NCI-H460 (cell line): ENCODE results near the gene FGD1. TPM values are rescaled to one million over a fixed set of nuclear protein-coding genes. Genes with fewer than 3 reads are reported as not detected.
A peak's percentile ranks its signal among the peaks of the same experiment; 100 is the strongest.

Source experiments
- DNase-seq: peaks from one replicate; pipeline ENCODE4 v3.0.0-alpha.2; 2016; ENCODE audit warnings: low read depth; ENCODE audit errors: extremely low read depth
- total RNA-seq: library from RNA; depleted of rRNA; stranded (reverse); fragments of >200 nt; shearing (Covaris generic); gene quantifications from 2 replicates; pipeline ENCODE4 v1.2.3, GENCODE V29; 2014

FGD1 gene
- total RNA-seq, 1 experiment from 2014 or later: 8.7 TPM

- DNase-seq: no peak
Measured at GRCh38 chrX:54473993-54474859, 21.8 kb downstream of the FGD1 start.

GRCh38 chrX:54470054-54470760 is 25.8 kb downstream of the FGD1 start:
- no peak for DNase-seq

- DNase-seq: no peak
Measured at GRCh38 chrX:54452920-54453319, 43.1 kb downstream of the FGD1 start.

- no peak for DNase-seq
Measured at GRCh38 chrX:54449929-54450328, 46.1 kb downstream of the FGD1 start.

- DNase-seq: no peak
Measured at GRCh38 chrX:54447461-54447860, 48.6 kb downstream of the FGD1 start.

- DNase-seq: no peak
Measured at GRCh38 chrX:54446084-54446483, 50.0 kb downstream of the FGD1 start.

GRCh38 chrX:54444752-54445151 is 51.3 kb downstream of the FGD1 start:
- no peak for DNase-seq

- DNase-seq: no peak
Measured at GRCh38 chrX:54442790-54443189, 53.2 kb downstream of the FGD1 start.

- DNase-seq: peak; percentile 83
Measured at GRCh38 chrX:54439960-54440871, 55.8 kb downstream of the FGD1 start, which contains the start of gene TSR2. TSS of gene TSR2 (plus strand) at chrX:54440404. CDS start at chrX:54440422, 18 bp downstream.

GRCh38 chrX:54435121-54435520 is 60.9 kb downstream of the FGD1 start:
- no peak for DNase-seq

GRCh38 chrX:54430519-54430918 is 65.5 kb downstream of the FGD1 start:
- DNase-seq: no peak

GRCh38 chrX:54427837-54428424 is 68.1 kb downstream of the FGD1 start:
- DNase-seq: no peak

GRCh38 chrX:54423161-54423888 is 72.7 kb downstream of the FGD1 start:
- no peak for DNase-seq

- no peak for DNase-seq
Measured at GRCh38 chrX:54422168-54422567, 73.9 kb downstream of the FGD1 start.

- no peak for DNase-seq
Measured at GRCh38 chrX:54419559-54420302, 76.3 kb downstream of the FGD1 start.

GRCh38 chrX:54416965-54417364 is 79.1 kb downstream of the FGD1 start:
- no peak for DNase-seq

GRCh38 chrX:54415534-54416350 is 80.3 kb downstream of the FGD1 start:
- no peak for DNase-seq

- no peak for DNase-seq
Measured at GRCh38 chrX:54413753-54414152, 82.3 kb downstream of the FGD1 start.
